ENCODE data around the gene ASB1.

- TF ChIP-seq HOXA7 (CRISPR knock-in tag; IDR thresholded peaks at IDR 0.05; ENCODE audit: borderline replicate concordance) = no peak
- TF ChIP-seq, protein P1, sequence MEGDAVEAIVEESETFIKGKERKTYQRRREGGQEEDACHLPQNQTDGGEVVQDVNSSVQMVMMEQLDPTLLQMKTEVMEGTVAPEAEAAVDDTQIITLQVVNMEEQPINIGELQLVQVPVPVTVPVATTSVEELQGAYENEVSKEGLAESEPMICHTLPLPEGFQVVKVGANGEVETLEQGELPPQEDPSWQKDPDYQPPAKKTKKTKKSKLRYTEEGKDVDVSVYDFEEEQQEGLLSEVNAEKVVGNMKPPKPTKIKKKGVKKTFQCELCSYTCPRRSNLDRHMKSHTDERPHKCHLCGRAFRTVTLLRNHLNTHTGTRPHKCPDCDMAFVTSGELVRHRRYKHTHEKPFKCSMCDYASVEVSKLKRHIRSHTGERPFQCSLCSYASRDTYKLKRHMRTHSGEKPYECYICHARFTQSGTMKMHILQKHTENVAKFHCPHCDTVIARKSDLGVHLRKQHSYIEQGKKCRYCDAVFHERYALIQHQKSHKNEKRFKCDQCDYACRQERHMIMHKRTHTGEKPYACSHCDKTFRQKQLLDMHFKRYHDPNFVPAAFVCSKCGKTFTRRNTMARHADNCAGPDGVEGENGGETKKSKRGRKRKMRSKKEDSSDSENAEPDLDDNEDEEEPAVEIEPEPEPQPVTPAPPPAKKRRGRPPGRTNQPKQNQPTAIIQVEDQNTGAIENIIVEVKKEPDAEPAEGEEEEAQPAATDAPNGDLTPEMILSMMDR (tag by site-specific recombination; IDR thresholded peaks at IDR 0.05) = peak; percentile 46; the same call in 1 of the 2 replicates
- no peak for TF ChIP-seq GLI4 (tag by site-specific recombination; IDR thresholded peaks at IDR 0.05)
- TF ChIP-seq ZNF792 (tag by site-specific recombination; IDR thresholded peaks at IDR 0.05) = no peak
- TF ChIP-seq ZNF777 (tag by site-specific recombination; IDR thresholded peaks at IDR 0.05; ENCODE audit: borderline replicate concordance) = no peak
- no peak for TF ChIP-seq ZNF184 (tag by site-specific recombination; IDR thresholded peaks at IDR 0.05)
Measured at GRCh38 chr2:238425979-238426567, 654 bp upstream of the ASB1 start.

All from HEK293 (cell line).